ENCODE results near the gene PIP4K2A.

DNA sequence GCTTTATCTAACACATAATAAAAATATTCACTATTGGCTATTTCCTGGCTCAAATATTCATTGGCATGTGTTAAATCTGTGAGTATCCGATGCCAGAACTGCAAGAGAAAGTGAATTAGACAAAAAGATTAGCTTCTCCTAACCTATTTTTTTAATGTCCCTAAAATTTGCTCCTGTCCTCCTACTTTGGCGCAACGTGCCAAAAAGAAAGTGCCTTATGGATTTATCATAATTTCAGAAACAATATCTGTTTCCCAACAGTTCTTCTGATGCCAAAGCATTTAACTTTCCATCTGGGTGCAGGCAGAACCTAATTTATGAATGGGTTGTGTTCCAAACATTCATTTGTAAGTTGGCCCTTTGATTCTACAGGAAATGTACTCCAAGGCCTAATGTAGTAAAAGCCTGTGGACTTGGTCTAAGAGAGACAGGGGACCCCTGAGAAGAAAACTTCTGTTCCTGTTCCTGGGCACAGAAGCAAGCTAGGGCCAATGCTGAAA lies 15.4 kb downstream of the PIP4K2A start:
- TF ChIP-seq, protein P1, sequence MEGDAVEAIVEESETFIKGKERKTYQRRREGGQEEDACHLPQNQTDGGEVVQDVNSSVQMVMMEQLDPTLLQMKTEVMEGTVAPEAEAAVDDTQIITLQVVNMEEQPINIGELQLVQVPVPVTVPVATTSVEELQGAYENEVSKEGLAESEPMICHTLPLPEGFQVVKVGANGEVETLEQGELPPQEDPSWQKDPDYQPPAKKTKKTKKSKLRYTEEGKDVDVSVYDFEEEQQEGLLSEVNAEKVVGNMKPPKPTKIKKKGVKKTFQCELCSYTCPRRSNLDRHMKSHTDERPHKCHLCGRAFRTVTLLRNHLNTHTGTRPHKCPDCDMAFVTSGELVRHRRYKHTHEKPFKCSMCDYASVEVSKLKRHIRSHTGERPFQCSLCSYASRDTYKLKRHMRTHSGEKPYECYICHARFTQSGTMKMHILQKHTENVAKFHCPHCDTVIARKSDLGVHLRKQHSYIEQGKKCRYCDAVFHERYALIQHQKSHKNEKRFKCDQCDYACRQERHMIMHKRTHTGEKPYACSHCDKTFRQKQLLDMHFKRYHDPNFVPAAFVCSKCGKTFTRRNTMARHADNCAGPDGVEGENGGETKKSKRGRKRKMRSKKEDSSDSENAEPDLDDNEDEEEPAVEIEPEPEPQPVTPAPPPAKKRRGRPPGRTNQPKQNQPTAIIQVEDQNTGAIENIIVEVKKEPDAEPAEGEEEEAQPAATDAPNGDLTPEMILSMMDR (IDR thresholded peaks at IDR 0.05) = no peak
- no peak for TF ChIP-seq POLR2A (IDR thresholded peaks at IDR 0.05)

Measured in breast epithelium (tissue), 3 donors.